Activated CD8-positive, alpha-beta T cell treated with anti-CD3 and anti-CD28 coated beads for 36 hours (primary cell): ENCODE measurements around the gene GUCY1A2. TPM values are rescaled to one million over a fixed set of nuclear protein-coding genes. Genes with fewer than 3 reads are reported as not detected.
"Not testable (repeated sequence)": the region's sequence is repeated elsewhere in the genome, so short reads cannot be mapped to it uniquely, and the experiment has no call there.

Experiments used
- ATAC-seq: fragments of 200-7000 bp; cut with Tn5 transposase; one replicate; pipeline ENCODE4 v1.10.0; 2021; ENCODE audit warnings: mild to moderate bottlenecking, moderate library complexity
- CTCF ChIA-PET: fragments of 350-600 bp; sonication (Branson Sonifier 250); formaldehyde crosslinking; loops from one replicate; lab custom pipeline; 2021; ENCODE audit warnings: antibody characterized with exemption; lab: Charles Lee
- POLR2A ChIA-PET: fragments of 350-600 bp; sonication (Branson Sonifier 250); formaldehyde crosslinking; loops from one replicate; lab custom pipeline; 2021; ENCODE audit warnings: antibody characterized with exemption; lab: Charles Lee
- DNase-seq: peaks from one replicate; pipeline ENCODE4 v3.0.0-alpha.2; 2020
- H3K27ac Mint-ChIP-seq: one replicate; pipeline ENCODE4 v1.8.0; 2021; ENCODE audit warnings: mild to moderate bottlenecking, mixed read lengths
- H3K27me3 Mint-ChIP-seq: one replicate; pipeline ENCODE4 v1.8.0; 2021; ENCODE audit warnings: mixed read lengths
- H3K36me3 Mint-ChIP-seq: one replicate; pipeline ENCODE4 v1.8.0; 2021; ENCODE audit warnings: low read depth, mixed read lengths
- H3K4me1 Mint-ChIP-seq: one replicate; pipeline ENCODE4 v1.8.0; 2021; ENCODE audit warnings: low read depth, mixed read lengths
- H3K4me3 Mint-ChIP-seq: one replicate; pipeline ENCODE4 v1.8.0; 2021; ENCODE audit warnings: mild to moderate bottlenecking, moderate library complexity, mixed read lengths
- H3K9me3 Mint-ChIP-seq: one replicate; pipeline ENCODE4 v1.8.0; 2021; ENCODE audit warnings: mixed read lengths
- CTCF ChIP-seq: fragments of 200-600 bp; IDR thresholded peaks from one replicate; pipeline ENCODE4 v1.8.0; 2022; ENCODE audit warnings: antibody characterized with exemption, mild to moderate bottlenecking
- intact Hi-C: fragments of 100-400 bp; cut with micrococcal nuclease; formaldehyde crosslinking; loops from one replicate; pipeline ENCODE4 v1.10.0; 2022
- total RNA-seq, 2 experiments: library from RNA; stranded (reverse); gene quantifications; one replicate each; pipeline ENCODE4 v1.2.3, GENCODE V29; 2021

GUCY1A2 gene
- total RNA-seq, 2 experiments from 2014 or later, result not detected

- no peak overlapping the region for H3K27ac Mint-ChIP-seq
- no peaks in the 10 kb centered on the region for H3K36me3 Mint-ChIP-seq
- ChIA-PET POLR2A (no interaction called here), CTCF (no interaction called here)
- no peak overlapping the region for H3K4me3 Mint-ChIP-seq
- no peaks in the 10 kb centered on the region for H3K27me3 Mint-ChIP-seq
- no peaks in the 10 kb centered on the region for H3K4me1 Mint-ChIP-seq
- no peak for ATAC-seq
- intact Hi-C loops, result no loop called here
- TF ChIP-seq CTCF, result no peak
- no peak for DNase-seq
- peaks cover 16% of the 10 kb centered on the region for H3K9me3 Mint-ChIP-seq
These were observed 224.2 kb downstream of the GUCY1A2 start for GRCh38 chr11:106794058-106794457.

- Mint-ChIP-seq H3K4me1 (no peaks in the 10 kb centered on the region), H3K27me3 (no peaks in the 10 kb centered on the region), H3K4me3 (no peak overlapping the region), H3K9me3 (peaks cover 7% of the 10 kb centered on the region), H3K27ac (no peak overlapping the region), H3K36me3 (no peaks in the 10 kb centered on the region)
- intact Hi-C loops, result no loop called here
- ChIA-PET CTCF (no interaction called here), POLR2A (no interaction called here)
- no peak for TF ChIP-seq CTCF
- ATAC-seq (no peak), DNase-seq (no peak)
These were observed 228.9 kb downstream of the GUCY1A2 start for GRCh38 chr11:106789406-106789805.

- Mint-ChIP-seq H3K27me3 (no peaks in the 10 kb centered on the region), H3K4me3 (no peak overlapping the region), H3K27ac (no peak overlapping the region), H3K9me3 (peaks cover 9% of the 10 kb centered on the region), H3K36me3 (no peaks in the 10 kb centered on the region), H3K4me1 (no peaks in the 10 kb centered on the region)
- CTCF ChIA-PET, result no interaction called here
- TF ChIP-seq CTCF, result no peak
- ATAC-seq, result no peak
- POLR2A ChIA-PET, result no interaction called here
- DNase-seq, result no peak
- intact Hi-C loops, result no loop called here
These were observed 230.8 kb downstream of the GUCY1A2 start for GRCh38 chr11:106787454-106787853.

GRCh38 chr11:106785913-106786650, 232.2 kb downstream of the GUCY1A2 start:
- Mint-ChIP-seq H3K27me3 (no peaks in the 10 kb centered on the region), H3K4me3 (no peak overlapping the region), H3K36me3 (no peaks in the 10 kb centered on the region), H3K4me1 (no peaks in the 10 kb centered on the region), H3K9me3 (peaks cover 9% of the 10 kb centered on the region), H3K27ac (no peak overlapping the region)
- ChIA-PET POLR2A (no interaction called here), CTCF (no interaction called here)
- TF ChIP-seq CTCF, result no peak
- intact Hi-C loops, result no loop called here
- DNase-seq (no peak), ATAC-seq (no peak)

- CTCF ChIA-PET, H3K27me3 Mint-ChIP-seq, POLR2A ChIA-PET, H3K36me3 Mint-ChIP-seq, intact Hi-C loops, H3K9me3 Mint-ChIP-seq, H3K4me1 Mint-ChIP-seq, H3K4me3 Mint-ChIP-seq, DNase-seq, ATAC-seq, H3K27ac Mint-ChIP-seq: not testable (repeated sequence)
These were observed 241.0 kb downstream of the GUCY1A2 start for GRCh38 chr11:106777302-106777701.
